HEK293T (cell line): ENCODE data around the gene GUCD1.
"Not testable (repeated sequence)": the region's sequence is repeated elsewhere in the genome, so short reads cannot be mapped to it uniquely, and the experiment has no call there.

Experiments used
- CTCF ChIA-PET: fragments of 350-600 bp; formaldehyde crosslinking; extraction: SDS; loops from one replicate; lab custom pipeline; 2021; ENCODE audit warnings: antibody characterized with exemption, inconsistent platforms; lab: Yijun Ruan, JAX
- POLR2A ChIA-PET: fragments of 350-600 bp; formaldehyde crosslinking; extraction: SDS; loops from one replicate; lab custom pipeline; 2020; ENCODE audit warnings: antibody characterized with exemption, inconsistent platforms; lab: Yijun Ruan, JAX
- DNase-seq: peaks from one replicate; pipeline ENCODE4 v3.0.0; 2012; ENCODE audit warnings: mixed read lengths; ENCODE audit errors: extremely low spot score
- ARNT ChIP-seq: fragments of 450-650 bp; IDR thresholded peaks from 2 replicates; pipeline ENCODE4 v1.6.1; 2017; ENCODE audit warnings: mild to moderate bottlenecking
- BHLHE40 ChIP-seq: fragments of 450-650 bp; IDR thresholded peaks from 2 replicates; pipeline ENCODE4 v1.6.1; 2016; ENCODE audit warnings: mild to moderate bottlenecking, moderate library complexity, borderline replicate concordance
- CTBP1 ChIP-seq: fragments of 450-650 bp; IDR thresholded peaks from 2 replicates; pipeline ENCODE4 v1.6.1; 2016; ENCODE audit warnings: borderline replicate concordance
- ELF4 ChIP-seq: fragments of 450-650 bp; IDR thresholded peaks from 2 replicates; pipeline ENCODE4 v1.6.1; 2017; ENCODE audit warnings: antibody characterized with exemption
- FOXA1 ChIP-seq: fragments of 450-650 bp; IDR thresholded peaks from 2 replicates; pipeline ENCODE4 v1.6.1; 2016; ENCODE audit warnings: mild to moderate bottlenecking
- FOXK2 ChIP-seq: fragments of 450-650 bp; IDR thresholded peaks from 2 replicates; pipeline ENCODE4 v1.6.1; 2016; ENCODE audit warnings: mild to moderate bottlenecking
- FOXM1 ChIP-seq: fragments of 450-650 bp; IDR thresholded peaks from 2 replicates; pipeline ENCODE4 v1.6.1; 2017; ENCODE audit warnings: mild to moderate bottlenecking, borderline replicate concordance
- HDGF ChIP-seq: fragments of 450-650 bp; IDR thresholded peaks from 2 replicates; pipeline ENCODE4 v1.6.1; 2017; ENCODE audit warnings: antibody characterized with exemption, borderline replicate concordance
- L3MBTL2 ChIP-seq: fragments of 450-650 bp; conservative IDR thresholded peaks from 2 replicates; pipeline ENCODE4 v1.6.1; 2016; ENCODE audit warnings: mild to moderate bottlenecking
- LEF1 ChIP-seq: fragments of 450-650 bp; IDR thresholded peaks from 2 replicates; pipeline ENCODE4 v1.6.1; 2017; ENCODE audit warnings: mild to moderate bottlenecking, borderline replicate concordance
- NFRKB ChIP-seq: fragments of 450-650 bp; IDR thresholded peaks from 2 replicates; pipeline ENCODE4 v1.6.1; 2016; ENCODE audit warnings: mild to moderate bottlenecking, moderate library complexity
- PKNOX1 ChIP-seq: fragments of 450-650 bp; IDR thresholded peaks from 2 replicates; pipeline ENCODE4 v1.6.1; 2016
- SP1 ChIP-seq: fragments of 450-650 bp; IDR thresholded peaks from 2 replicates; pipeline ENCODE4 v1.6.1; 2017
- SUZ12 ChIP-seq: fragments of 450-650 bp; IDR thresholded peaks from 2 replicates; pipeline ENCODE4 v1.6.1; 2016; ENCODE audit warnings: mild to moderate bottlenecking
- TARDBP ChIP-seq: fragments of 450-650 bp; IDR thresholded peaks from 2 replicates; pipeline ENCODE4 v1.6.1; 2016
- ZNF384 ChIP-seq: fragments of 450-650 bp; IDR thresholded peaks from 2 replicates; pipeline ENCODE4 v1.6.1; 2016

GUCD1 gene

GRCh38 chr22:24535348-24535747 is 19.6 kb downstream of the GUCD1 start:
- ChIA-PET POLR2A (no interaction called here), CTCF (interaction anchor here (0.5 kb wide), 1 partner anchor 77 kb away, joined by 4 read pairs; no protein-coding TSS in a partner anchor)
- DNase-seq = no peak
- TF ChIP-seq NFRKB = no peak

- DNase-seq = no peak
- POLR2A ChIA-PET = interaction anchor here (1.8 kb wide), 1 partner anchor 23 kb away, joined by 5 read pairs; the partner anchor contains the start of gene GUCD1
- CTCF ChIA-PET = no interaction called here
- no peak for TF ChIP-seq L3MBTL2
- TF ChIP-seq LEF1 = no peak
- no peak for TF ChIP-seq TARDBP
- TF ChIP-seq CTBP1 = no peak
- no peak for TF ChIP-seq ELF4
- no peak for TF ChIP-seq ZNF384
- no peak for TF ChIP-seq SUZ12
- TF ChIP-seq ARNT = no peak
Observed at GRCh38 chr22:24532075-24532474, 22.9 kb downstream of the GUCD1 start.

- POLR2A ChIA-PET = interaction anchor here (1.8 kb wide), 1 partner anchor 24 kb away, joined by 5 read pairs; the partner anchor contains the start of gene GUCD1
- CTCF ChIA-PET, DNase-seq: not testable (repeated sequence)
Observed at GRCh38 chr22:24530968-24531367, 24.0 kb downstream of the GUCD1 start.

- TF ChIP-seq PKNOX1 (no peak), FOXA1 (no peak), SP1 (no peak), BHLHE40 (no peak), FOXK2 (no peak), ARNT (no peak), CTBP1 (no peak), ELF4 (no peak), HDGF (no peak), NFRKB (no peak), TARDBP (no peak)
- ChIA-PET POLR2A (no interaction called here), CTCF (no interaction called here)
- no peak for DNase-seq
Observed at GRCh38 chr22:24529898-24530297, 25.0 kb downstream of the GUCD1 start.

GRCh38 chr22:24526191-24526590 is 28.7 kb downstream of the GUCD1 start:
- POLR2A ChIA-PET = interaction anchor here (1.2 kb wide), 1 partner anchor 29 kb away, joined by 5 read pairs; the partner anchor contains the start of gene GUCD1
- TF ChIP-seq PKNOX1 (no peak), FOXM1 (no peak), L3MBTL2 (no peak), SP1 (no peak), LEF1 (no peak), SUZ12 (no peak), BHLHE40 (no peak), TARDBP (no peak), ARNT (no peak), FOXK2 (no peak), FOXA1 (no peak), NFRKB (no peak), ELF4 (no peak)
- no peak for DNase-seq
- CTCF ChIA-PET = interaction anchor here (0.6 to 0.8 kb wide), 2 partner anchors 78 to 246 kb away, joined by 3 read pairs; no protein-coding TSS in a partner anchor

DNA sequence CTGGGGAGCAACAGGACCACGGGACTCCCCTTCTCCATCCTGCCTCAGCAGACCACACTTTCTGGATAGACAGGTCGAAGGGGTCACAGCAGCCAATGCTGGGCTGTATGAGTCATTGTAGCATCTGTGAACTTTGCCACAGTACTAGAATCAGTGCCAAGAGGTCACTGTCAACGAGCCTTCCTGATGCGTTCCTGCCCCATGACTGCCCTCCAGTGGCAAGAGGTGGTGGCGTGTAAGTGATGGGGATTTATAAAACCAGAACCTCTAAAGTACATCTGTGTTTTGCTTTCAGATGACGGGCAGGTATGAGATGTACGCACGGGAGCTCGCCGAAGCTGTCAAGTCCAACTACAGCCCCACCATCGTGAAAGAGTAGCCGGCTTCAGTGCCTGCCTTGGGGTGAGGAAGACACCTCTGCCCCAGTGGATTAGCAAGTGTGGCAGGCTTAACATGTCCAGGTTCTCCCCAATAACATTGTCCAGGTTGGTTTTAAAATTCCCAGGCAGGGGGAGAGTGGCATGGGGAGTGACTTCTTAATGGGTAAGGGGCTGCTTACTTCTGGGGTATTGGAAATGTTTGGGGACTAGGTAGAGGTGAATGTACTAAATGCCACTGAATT is 29.4 kb downstream of the GUCD1 start:
- ChIA-PET POLR2A (interaction anchor here (1.2 kb wide), 1 partner anchor 29 kb away, joined by 5 read pairs; the partner anchor contains the start of gene GUCD1), CTCF (interaction anchor here (0.6 to 0.8 kb wide), 2 partner anchors 77 to 246 kb away, joined by 3 read pairs; no protein-coding TSS in a partner anchor)
- DNase-seq = peak; percentile 78
- TF ChIP-seq FOXK2 (no peak), FOXA1 (no peak), ZNF384 (no peak), NFRKB (no peak), PKNOX1 (0 out of 2 replicates have a peak, but pooled peaks have one; percentile 7)

DNA sequence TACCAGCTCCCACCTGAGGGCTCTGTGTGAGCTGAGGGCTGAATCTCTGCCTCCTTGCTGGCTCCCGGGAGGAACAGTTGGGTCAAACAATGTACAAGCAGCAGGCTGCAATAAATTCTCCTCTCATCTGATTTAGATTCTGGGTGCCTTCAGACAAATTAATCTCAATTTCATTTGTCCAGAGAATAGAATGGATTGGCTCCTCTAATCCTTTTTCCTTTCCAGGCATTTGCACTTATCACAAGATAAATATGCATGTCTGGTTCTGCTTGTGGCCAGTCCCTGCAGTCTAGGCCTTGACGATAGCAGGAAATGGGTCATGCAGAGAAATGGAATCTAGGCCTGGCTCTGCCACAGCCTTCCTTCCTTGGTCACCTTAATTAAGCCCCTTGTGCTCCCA is 31.1 kb downstream of the GUCD1 start:
- ChIA-PET CTCF (no interaction called here), POLR2A (no interaction called here)
- DNase-seq = no peak
- no peak for TF ChIP-seq SUZ12
- no peak for TF ChIP-seq TARDBP
- no peak for TF ChIP-seq FOXA1
- TF ChIP-seq ARNT = no peak
- TF ChIP-seq PKNOX1 = no peak
- no peak for TF ChIP-seq FOXK2
- TF ChIP-seq LEF1 = no peak
- no peak for TF ChIP-seq NFRKB
- TF ChIP-seq BHLHE40 = no peak
- TF ChIP-seq FOXM1 = no peak
- TF ChIP-seq L3MBTL2 = no peak
- no peak for TF ChIP-seq HDGF
- no peak for TF ChIP-seq CTBP1
